ENCODE results near the gene MRPL41.

DNA sequence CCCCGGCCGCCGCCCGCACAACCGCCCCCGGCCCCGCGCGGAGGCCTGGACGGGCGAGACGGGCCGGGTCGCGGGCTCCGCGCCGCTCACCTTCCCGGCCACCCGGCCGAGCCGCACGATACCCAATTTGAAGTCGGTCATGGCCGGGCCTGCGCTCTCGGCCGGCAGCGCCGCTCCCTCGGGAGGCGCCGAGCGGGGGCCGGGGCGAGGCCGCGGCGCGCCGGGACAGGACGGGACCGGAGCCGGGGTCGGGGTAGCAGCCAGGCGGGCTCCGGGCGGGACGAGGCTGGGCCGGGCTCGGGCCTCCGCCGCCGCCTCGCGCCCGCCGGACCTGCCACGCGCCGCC is 38.4 kb downstream of the MRPL41 start:
- no peak for TF ChIP-seq POLR2A (IDR thresholded peaks at IDR 0.05; ENCODE audit: low read depth, low read length)
- no peak for TF ChIP-seq TAF1 (IDR thresholded peaks at IDR 0.05; ENCODE audit: borderline replicate concordance, low read depth, low read length)
- TF ChIP-seq POLR2AphosphoS5 (IDR thresholded peaks at IDR 0.05; ENCODE audit: low read depth, low read length), result no peak

Measured in GM12892 (cell line).